Measurements from ENCODE around the gene TSSC4.
A peak's percentile ranks its signal among the peaks of the same experiment; 100 is the strongest.

GRCh38 chr11:2393941-2394817 is 6.4 kb upstream of the TSSC4 start:
- TF ChIP-seq CTCF (IDR thresholded peaks at IDR 0.05; ENCODE audit: low read depth, low read length, poor library complexity, severe bottlenecking): peak; percentile 56
- no peak for TF ChIP-seq EZH2phosphoT487 (IDR thresholded peaks at IDR 0.05; ENCODE audit: borderline replicate concordance, low read length)

All from DOHH2 (cell line).